ENCODE measurements around the gene PDZK1IP1. TPM values are rescaled to one million over a fixed set of nuclear protein-coding genes. Genes with fewer than 3 reads are reported as not detected.
A peak's percentile ranks its signal among the peaks of the same experiment; 100 is the strongest.

The PDZK1IP1 gene
- total RNA-seq, 3 donors from 2014 or later: 2.2 to 69.4 (median 42.3) TPM

DNA sequence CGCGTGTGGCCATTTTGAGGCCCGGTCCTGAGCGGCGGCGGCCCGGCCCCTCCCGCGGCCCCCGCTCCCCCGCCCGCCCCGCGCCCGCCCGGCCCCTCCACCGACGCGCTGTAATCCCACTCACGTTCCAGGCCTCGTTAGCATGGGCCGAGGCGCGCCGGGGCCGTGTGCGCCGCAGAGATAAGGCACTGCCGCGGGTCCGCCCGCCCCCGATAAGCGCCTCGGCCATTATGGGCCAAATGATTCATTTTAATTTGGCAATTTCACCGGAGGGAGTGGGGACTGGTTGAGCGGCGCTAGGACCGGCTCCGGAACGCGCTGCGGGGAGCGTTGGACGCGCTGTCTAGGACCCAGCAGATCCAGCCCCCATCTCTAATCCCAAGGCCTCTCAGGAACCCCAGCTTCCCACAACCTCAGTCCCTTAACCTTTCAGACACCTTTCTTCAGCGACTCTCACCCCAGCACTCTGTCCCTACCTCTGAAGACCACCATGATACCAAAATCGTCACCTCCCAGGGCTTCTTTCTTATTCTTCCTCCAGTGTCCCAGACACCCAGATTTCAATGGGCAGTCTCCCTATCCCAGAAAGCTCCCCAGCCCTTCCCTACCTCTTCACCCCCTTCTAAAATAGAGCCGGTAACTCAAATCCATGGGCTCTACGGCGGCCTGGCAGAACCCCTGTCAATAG is 42.5 kb upstream of the PDZK1IP1 start, which contains the start of gene TAL1:
TSS of gene TAL1 (minus strand) at position 39 of the 688 bp plus-strand sequence. CDS start 6,337 bp downstream, outside the sequence.
- peak within 1 kb of the TSS; percentile 25 to 77 for H3K27ac ChIP-seq
- peak within 1 kb of the TSS; percentile 36 to 61 (median 44) for H3K4me3 ChIP-seq
- TF ChIP-seq, protein P1, sequence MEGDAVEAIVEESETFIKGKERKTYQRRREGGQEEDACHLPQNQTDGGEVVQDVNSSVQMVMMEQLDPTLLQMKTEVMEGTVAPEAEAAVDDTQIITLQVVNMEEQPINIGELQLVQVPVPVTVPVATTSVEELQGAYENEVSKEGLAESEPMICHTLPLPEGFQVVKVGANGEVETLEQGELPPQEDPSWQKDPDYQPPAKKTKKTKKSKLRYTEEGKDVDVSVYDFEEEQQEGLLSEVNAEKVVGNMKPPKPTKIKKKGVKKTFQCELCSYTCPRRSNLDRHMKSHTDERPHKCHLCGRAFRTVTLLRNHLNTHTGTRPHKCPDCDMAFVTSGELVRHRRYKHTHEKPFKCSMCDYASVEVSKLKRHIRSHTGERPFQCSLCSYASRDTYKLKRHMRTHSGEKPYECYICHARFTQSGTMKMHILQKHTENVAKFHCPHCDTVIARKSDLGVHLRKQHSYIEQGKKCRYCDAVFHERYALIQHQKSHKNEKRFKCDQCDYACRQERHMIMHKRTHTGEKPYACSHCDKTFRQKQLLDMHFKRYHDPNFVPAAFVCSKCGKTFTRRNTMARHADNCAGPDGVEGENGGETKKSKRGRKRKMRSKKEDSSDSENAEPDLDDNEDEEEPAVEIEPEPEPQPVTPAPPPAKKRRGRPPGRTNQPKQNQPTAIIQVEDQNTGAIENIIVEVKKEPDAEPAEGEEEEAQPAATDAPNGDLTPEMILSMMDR (IDR thresholded peaks at IDR 0.05): no peak
- TF ChIP-seq POLR2AphosphoS5 (IDR thresholded peaks at IDR 0.05) (no peak), POLR2A (IDR thresholded peaks at IDR 0.05) (no peak)
- no peaks in the 10 kb centered on the region for H3K9me3 ChIP-seq
- DNase-seq (ENCODE audit: low spot score in 2 of 2): no peak
- H3K4me1 ChIP-seq: peaks cover 0 to 7% of the 10 kb centered on the region in 2 donors
- H3K36me3 ChIP-seq: no peaks in the 10 kb centered on the region
- intact Hi-C loops (cut with DNase I; ENCODE audit: low total_unique reads): no loop called here
- H3K27me3 ChIP-seq: peaks cover 6 to 63% of the 10 kb centered on the region in 2 donors

DNA sequence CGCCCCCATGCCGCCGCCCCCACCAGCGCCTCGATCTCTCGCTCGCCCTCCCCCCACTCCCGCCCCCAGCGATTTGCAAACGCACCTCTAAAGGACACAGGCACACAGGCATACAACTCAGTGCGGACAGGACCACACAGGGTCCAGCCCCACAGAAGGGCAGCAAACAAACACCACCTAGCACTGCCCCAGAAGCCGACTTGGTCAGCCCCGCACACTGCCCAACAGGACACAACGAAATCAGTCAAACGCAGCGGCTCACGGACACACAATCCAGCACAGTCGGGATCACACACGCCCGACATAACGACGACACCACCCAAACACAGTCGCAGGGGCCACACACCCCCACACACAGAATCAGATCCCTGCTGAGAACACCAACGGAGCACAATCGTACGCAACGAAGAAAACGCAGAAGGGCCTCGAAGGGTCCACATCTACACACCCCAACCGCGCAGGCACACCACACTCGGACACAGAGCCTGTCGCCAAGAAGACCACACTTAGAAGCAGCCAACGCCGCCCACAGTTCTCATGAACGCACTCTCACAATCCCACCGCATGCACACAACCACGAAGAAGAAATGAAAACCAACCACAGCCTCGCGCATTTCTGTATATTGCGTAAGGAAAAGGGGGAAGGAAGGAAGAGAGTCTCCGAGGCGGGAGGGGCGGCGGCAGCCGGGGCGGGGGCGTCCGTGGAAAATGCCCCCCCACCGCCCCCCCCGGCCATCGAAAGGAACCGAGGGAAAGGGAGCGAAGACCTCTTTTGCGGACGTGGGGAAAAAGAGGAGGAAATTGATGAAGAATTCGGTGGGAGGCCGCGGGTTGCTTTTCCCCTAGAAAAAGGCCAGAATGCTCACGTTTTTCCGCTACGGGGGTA is 41.7 kb upstream of the PDZK1IP1 start:
- Histone ChIP-seq H3K4me3 (peak overlapping the region; percentile 36 to 61 (median 44)), H3K36me3 (no peaks in the 10 kb centered on the region), H3K4me1 (peaks cover 0 to 7% of the 10 kb centered on the region in 2 donors), H3K27ac (peak overlapping the region; percentile 25 to 77), H3K27me3 (peaks cover 6 to 71% of the 10 kb centered on the region in 2 donors), H3K9me3 (no peaks in the 10 kb centered on the region)
- no peak for DNase-seq (ENCODE audit: low spot score in 2 of 2)
- TF ChIP-seq POLR2A (IDR thresholded peaks at IDR 0.05) (no peak), POLR2AphosphoS5 (IDR thresholded peaks at IDR 0.05) (peak; percentile 80 to 87 (median 85))
- TF ChIP-seq, protein P1 (IDR thresholded peaks at IDR 0.05): no peak
- intact Hi-C loops (cut with DNase I; ENCODE audit: low total_unique reads): no loop called here

DNA sequence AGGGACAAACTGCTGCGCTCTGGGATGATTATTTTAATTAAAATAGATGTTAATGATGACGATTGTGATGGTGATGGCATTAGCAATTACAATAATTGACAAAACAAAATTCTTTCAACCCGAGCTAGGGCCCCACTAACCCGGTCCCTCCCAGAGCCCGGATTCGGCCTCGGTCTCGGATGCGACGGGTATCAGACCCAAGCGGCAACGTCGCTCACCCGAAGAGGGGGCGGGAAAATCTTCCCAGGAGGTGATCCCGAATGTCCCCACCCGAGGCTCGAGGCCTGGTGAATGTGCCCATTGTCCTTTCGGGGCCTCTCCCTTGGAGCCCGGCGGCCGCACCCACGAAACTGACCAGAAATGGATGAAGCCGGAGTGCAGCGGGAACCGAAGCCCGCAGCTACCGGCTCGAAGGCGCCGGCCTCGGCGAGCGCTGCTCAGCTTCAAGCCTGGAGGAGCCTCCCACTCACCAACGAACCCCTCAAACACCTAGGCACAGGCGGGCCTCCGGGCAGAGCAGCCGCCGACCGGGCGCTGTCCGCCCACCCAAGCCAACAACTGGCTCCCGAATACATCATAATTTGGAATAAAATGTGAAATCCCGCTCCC is 41.0 kb upstream of the PDZK1IP1 start:
- H3K4me3 ChIP-seq: peak overlapping the region; percentile 36 to 61 (median 44)
- no peak for DNase-seq (ENCODE audit: low spot score in 2 of 2)
- no peaks in the 10 kb centered on the region for H3K36me3 ChIP-seq
- H3K27ac ChIP-seq: peak overlapping the region; percentile 25 to 77
- peaks cover 0 to 7% of the 10 kb centered on the region in 2 donors for H3K4me1 ChIP-seq
- TF ChIP-seq POLR2AphosphoS5 (IDR thresholded peaks at IDR 0.05) (no peak), POLR2A (IDR thresholded peaks at IDR 0.05) (no peak)
- TF ChIP-seq, protein P1 (IDR thresholded peaks at IDR 0.05): no peak
- no peaks in the 10 kb centered on the region for H3K9me3 ChIP-seq
- peaks cover 6 to 78% of the 10 kb centered on the region in 2 donors for H3K27me3 ChIP-seq
- intact Hi-C loops (cut with DNase I; ENCODE audit: low total_unique reads): no loop called here

DNA sequence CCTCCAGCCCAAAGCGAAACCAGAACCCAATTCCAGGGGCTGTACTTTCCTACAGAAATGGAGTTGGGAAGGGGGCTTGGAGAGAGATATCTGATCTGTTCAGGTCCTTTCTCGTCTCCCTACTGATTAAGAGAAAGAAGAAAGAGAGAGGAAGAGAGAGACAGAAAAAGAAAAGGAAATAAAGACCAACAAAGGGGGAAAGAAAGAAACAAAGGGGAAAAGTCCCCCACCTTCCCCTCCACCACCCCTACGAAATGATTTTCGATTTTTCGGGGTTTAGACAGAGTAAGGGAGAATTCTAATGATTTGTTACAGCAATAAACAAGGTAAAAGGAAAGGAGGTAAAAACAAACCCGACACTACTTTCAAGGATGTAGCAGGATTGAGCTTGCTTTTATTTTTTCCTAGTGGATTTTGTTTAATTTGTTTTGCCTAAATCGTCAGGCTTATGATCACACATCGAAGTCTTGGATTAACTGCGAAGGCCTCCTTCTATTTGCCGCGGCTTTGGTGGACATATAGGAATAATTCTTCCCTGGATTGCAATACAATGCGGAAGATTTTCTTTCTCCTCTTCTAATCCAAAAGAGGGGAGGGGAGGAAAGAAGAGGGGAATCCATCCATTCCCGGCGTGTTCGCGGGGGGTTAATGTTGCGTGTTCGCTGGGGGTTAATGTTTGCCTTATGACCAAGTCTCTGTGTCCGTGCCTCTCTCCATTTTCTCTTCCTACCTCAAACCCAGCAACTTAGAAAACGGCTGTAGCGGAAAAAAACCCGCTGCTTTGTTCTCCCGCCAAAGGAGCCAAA is 40.3 kb upstream of the PDZK1IP1 start:
- Histone ChIP-seq H3K27me3 (peaks cover 11 to 85% of the 10 kb centered on the region in 2 donors), H3K4me1 (peaks cover 0 to 10% of the 10 kb centered on the region in 2 donors)
- intact Hi-C loops (cut with DNase I; ENCODE audit: low total_unique reads): no loop called here

More for the DNA sequence above, 40.3 kb upstream of the PDZK1IP1 start:
- no peak for TF ChIP-seq POLR2A (IDR thresholded peaks at IDR 0.05)
- TF ChIP-seq, protein P1 (IDR thresholded peaks at IDR 0.05): no peak
- TF ChIP-seq POLR2AphosphoS5 (IDR thresholded peaks at IDR 0.05): no peak
- DNase-seq (ENCODE audit: low spot score in 2 of 2): no peak
- peak overlapping the region; percentile 36 to 61 (median 44) for H3K4me3 ChIP-seq
- no peaks in the 10 kb centered on the region for H3K36me3 ChIP-seq
- no peaks in the 10 kb centered on the region for H3K9me3 ChIP-seq
- H3K27ac ChIP-seq: peak overlapping the region; percentile 50 to 77
